Body of pancreas (tissue), 4 donors: ENCODE data around the gene DAB2IP.

Experiments
- POLR2A ChIP-seq, 3 donors: fragments of 450-650 bp; IDR thresholded peaks; one replicate each; pipeline ENCODE4 v1.6.1; 2016; ENCODE audit warnings: antibody characterized with exemption in 3 of 3, mild to moderate bottlenecking in 2 of 3
- TF ChIP-seq, protein P1 (sequence below), 7 experiments: fragments of 450-650 bp in 4 of 7; fragments of 200-600 bp in 3 of 7; sonication (generic) in 3 of 7; IDR thresholded peaks; one replicate each; pipeline ENCODE4 v1.5.1; 2016 to 2019; ENCODE audit warnings: antibody characterized with exemption in 7 of 7

DNA sequence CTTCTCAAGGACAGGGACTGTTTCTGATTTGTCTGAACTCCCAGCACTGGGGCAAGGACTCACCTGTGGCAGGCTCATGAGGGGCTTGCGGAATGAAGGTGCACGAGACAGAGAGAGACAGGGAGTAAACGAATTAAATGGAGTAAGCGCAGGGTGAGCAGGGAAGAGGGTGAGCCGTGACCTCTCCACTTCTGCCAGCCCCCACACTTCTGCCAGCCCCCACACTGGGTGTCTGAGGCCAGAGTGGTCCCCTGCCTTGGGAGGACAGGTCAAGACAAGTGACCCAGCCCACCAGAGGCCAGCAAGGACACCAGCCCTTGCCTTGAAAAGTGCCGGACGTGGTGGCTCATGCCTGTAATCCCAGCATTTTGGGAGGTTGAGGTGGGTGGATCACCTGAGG lies 37.2 kb downstream of the DAB2IP start:
- TF ChIP-seq, protein P1, sequence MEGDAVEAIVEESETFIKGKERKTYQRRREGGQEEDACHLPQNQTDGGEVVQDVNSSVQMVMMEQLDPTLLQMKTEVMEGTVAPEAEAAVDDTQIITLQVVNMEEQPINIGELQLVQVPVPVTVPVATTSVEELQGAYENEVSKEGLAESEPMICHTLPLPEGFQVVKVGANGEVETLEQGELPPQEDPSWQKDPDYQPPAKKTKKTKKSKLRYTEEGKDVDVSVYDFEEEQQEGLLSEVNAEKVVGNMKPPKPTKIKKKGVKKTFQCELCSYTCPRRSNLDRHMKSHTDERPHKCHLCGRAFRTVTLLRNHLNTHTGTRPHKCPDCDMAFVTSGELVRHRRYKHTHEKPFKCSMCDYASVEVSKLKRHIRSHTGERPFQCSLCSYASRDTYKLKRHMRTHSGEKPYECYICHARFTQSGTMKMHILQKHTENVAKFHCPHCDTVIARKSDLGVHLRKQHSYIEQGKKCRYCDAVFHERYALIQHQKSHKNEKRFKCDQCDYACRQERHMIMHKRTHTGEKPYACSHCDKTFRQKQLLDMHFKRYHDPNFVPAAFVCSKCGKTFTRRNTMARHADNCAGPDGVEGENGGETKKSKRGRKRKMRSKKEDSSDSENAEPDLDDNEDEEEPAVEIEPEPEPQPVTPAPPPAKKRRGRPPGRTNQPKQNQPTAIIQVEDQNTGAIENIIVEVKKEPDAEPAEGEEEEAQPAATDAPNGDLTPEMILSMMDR (IDR thresholded peaks at IDR 0.05) = no peak
- TF ChIP-seq POLR2A (IDR thresholded peaks at IDR 0.05) = no peak
